ENCODE results near the gene HELQ.

The HELQ gene

GRCh38 chr4:83370640-83370906, 85.0 kb downstream of the HELQ start:
- DNase-seq, result peak in 1 of 2 donors; percentile 13

GRCh38 chr4:83369831-83370639, 85.6 kb downstream of the HELQ start:
- peak in 1 of 2 donors; percentile 30 for DNase-seq

DNA sequence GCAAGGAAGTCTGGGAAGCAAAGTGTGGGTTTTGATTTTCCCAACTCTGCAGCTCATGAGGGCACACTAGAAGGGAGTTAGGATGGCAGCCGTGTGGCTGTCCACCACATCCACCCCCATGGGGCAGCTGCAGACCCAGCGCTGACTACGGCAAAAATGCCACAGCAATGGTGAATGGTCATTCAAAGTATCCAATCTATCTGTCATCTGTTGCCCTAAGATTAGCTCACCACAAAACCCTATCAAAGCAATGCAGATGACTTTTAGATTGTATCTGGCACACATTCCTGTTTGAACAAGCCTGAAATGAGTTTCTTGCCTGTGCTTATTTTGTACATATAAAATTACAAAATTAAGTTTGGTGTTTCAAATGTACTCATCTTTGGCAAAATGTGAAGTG, 91.3 kb downstream of the HELQ start:
- DNase-seq, result no peak

DNA sequence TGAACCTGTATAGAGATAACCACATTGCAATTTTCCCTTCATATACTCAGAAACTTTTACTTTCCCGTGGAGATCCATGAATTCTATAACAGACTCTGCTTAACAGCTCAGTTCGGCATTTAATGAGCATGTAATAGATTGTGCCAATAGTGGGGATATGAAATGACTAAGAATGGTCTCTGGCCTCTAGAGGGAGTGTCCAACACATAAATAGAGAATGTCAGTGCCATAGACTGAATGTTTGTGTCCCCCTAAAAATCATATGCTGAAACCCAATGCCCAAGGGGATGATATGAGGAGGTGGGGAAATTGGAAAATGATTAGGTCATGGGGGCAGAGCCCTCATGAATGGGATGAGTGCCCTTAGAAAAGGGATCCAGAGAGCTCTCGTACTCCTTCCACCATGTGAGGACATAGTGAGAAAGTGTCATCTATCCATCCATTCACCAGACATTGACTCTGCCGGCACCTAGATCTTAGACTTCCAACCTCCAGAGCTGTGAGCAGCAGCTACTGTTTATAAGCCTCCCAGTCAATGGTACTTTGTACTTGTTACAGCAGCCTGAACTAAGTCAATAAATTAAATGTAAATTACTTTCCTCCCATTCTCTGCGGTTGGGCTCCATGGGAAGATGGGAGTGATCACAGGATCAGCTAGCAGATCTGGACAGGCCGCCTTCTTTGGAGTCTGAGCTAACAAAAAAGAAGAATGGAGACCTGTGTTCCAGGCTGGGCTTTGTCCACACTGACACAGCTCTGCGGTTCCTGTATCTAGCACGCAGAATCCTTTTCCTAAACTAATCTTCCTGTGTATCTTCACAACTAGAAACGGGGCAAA, 92.9 kb downstream of the HELQ start:
- no peak for DNase-seq

GRCh38 chr4:83361416-83362103, 94.1 kb downstream of the HELQ start:
- no peak for DNase-seq

DNA sequence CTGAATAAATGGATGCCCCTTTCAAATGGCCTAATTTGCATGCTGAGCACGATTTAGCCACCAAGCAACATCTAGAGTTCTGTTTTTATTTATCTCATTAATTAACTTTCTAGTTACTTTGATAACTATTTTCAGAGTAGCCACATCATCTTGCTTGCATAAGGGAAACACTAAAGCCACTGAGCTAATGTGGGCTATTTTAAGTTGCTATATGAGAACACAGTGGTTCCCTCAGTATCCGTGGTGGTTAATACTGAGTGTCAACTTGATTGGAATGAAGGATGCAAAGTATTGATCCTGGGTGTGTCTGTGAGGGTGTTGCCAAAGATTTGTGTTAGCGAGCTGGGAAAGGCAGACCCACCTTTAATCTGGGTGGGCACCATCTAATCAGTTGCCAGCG, 95.6 kb downstream of the HELQ start:
- no peak for DNase-seq

DNA sequence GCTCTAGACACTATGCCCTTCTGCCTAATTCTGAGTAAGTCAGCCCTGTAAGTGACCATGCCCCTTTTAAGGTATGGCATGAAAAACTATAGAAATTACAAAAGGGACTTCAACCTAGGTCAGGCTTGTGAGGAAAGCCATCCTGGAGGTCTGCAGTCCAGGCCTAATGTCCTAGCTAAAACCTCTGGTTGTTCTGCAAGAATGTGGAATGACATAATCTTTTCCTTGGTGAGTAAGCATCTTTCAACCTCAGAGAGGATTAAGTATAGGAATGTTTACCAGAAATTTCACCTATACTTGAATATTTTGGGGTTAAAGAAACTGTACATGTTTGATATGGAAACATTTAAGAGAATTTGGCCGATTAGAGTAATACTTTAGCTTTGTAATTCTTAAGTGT, 97.2 kb downstream of the HELQ start:
- no peak for DNase-seq

Measured in CD4-positive, alpha-beta T cell treated with Interferon alpha-2 for 1 hour (primary cell).